GOT3 (cell line): ENCODE data around the gene ATG4B.

ENCODE experiments used
- DNase-seq: peaks from one replicate; lab custom pipeline; 2025; ENCODE audit warnings: mixed read lengths; lab: John Stamatoyannopoulos, UW

ATG4B gene

GRCh38 chr2:241690202-241690717 is 52.8 kb downstream of the ATG4B start:
- no peak for DNase-seq

DNA sequence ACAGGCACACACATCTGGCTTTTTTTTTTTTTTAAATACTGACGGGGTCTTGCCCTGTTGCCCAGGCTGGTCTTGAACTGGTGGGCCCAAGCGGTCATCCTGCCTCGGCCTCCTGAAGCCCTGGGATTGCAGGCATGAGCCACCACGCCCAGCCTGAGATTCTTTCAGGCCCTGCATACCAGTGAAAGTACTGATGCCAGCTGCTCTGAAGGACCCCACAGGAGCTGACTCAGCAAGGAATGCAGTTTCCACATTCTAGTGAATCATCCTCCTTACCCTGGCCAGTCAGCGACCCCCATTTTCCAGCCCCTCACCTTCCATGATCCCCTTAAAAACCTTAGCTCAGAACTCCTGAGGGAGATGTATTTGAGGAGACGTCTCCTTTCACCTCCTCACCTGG is 55.0 kb downstream of the ATG4B start:
- no peak for DNase-seq

- no peak for DNase-seq
Observed at GRCh38 chr2:241695651-241696050, 58.2 kb downstream of the ATG4B start.

DNA sequence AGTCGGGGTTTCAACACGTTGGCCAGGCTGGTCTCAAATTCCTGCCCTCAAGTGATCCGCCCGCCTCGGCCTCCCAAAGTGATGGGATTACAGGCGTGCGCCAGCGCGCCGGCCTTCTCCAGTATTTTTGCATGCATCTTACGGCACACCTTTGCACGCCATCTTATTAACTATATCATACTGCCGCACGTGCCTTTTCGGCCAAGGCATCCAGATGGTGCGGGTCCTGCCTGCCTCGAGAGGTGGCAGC is 63.6 kb downstream of the ATG4B start:
- DNase-seq, result no peak

DNA sequence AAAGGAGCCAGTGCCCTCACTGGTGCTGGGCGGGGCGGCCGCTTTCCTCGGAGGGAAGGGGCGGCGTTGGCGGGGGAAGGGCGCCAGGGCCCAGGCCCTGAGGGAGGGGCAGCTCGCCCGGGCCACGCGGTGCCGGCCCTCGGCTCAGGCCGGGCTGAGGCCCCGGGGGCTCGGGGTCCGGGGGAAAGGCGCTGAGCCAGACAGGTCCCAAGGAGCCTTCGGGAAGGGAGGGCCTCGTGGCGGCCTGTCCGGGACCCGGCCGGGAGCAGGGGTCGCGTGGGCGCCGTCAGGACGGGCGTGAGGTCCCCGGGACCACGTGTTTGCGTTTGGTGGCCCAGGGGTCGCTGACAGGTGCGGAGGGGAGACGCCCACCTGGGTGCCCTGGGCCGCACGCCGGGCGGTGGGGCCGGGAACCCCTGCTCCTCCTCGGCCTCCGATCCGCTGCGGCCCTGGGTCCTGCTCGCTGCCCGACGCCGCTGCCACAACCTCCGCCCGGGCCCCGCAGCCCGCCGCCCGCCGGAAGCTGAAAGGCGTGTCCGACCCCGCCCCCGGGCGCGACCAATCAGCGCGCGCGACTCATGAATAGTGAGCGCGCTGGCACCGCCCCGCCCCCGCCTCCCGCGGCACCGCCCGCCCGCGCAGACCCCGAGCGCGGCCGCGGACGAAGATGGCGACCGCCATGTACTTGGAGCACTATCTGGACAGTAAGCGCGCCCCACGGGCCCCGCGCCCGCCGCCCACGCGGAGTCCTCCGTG is 64.1 kb downstream of the ATG4B start, which contains the start of gene ING5:
Gene ING5 (plus strand): TSS at position 641 of the 756 bp plus-strand sequence. CDS start 27 bp downstream, at position 668.
- peak; percentile 85 for DNase-seq

GRCh38 chr2:241702155-241703031 is 64.9 kb downstream of the ATG4B start:
- DNase-seq, result peak; percentile 55

DNA sequence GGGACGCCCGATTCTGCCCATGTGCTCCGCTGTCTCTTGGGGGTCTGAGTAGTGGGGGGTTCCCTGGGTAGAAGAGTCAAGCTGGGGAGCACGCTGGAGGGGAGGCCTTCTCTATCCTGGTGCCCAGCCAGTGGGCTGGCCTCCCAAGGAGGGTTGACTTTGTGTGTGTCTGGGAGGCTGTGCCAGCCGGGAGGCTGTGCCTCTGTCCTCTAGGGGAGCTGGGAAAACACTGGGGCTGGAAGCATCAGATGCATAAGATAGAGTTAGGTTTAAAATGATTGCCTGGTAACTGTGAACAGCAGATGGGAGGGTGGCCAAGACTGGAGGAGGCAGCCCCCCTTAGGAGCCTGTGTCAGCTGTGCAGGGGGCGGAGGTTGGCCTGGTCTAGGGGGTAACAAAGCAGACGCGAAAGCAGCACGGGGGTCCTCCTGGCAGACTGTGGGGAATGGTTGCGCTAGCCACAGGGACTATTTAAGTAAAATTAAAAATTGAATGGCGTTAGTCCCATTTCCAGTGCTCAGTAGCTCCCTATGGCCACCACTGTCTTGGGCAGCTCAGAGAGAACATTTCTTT is 65.6 kb downstream of the ATG4B start:
- DNase-seq, result no peak

DNA sequence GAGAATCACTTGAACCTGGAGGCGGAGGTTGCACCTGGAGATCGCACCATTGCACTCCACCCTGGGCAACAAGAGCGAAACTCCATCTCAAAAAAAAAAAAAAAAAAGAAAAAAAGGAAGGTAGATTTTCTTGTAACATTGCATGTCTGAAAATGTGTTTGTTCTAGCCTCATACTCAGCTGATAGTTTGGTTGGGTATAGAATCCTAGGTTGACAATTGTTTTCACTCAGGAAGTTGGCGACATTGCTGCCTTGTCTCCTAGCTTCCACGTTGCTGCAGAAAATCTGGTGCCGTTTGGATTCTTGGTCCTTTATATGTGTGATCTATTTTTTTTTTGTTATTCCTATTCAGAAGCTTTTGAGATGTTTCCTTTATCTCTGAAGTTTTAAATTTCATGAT is 69.0 kb downstream of the ATG4B start:
- DNase-seq, result no peak

DNA sequence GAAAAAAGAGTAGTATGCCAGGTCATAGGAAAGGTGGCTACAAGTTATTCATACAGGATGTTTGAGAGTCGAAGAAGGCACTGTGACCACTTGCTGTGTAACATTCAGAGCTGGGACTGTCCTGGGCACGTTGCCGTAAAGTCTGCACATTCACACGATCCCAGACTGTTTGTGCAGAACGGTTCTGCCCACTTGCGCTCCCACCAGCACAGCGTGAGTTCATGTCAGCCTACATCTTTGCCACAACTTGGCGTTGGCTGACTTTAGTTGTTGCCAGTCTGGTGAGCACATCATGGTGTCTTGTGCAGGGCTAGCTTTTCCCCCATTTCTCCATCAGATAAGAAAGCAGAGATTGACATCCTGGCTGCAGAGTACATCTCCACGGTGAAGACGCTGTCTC is 71.4 kb downstream of the ATG4B start:
- DNase-seq, result no peak

DNA sequence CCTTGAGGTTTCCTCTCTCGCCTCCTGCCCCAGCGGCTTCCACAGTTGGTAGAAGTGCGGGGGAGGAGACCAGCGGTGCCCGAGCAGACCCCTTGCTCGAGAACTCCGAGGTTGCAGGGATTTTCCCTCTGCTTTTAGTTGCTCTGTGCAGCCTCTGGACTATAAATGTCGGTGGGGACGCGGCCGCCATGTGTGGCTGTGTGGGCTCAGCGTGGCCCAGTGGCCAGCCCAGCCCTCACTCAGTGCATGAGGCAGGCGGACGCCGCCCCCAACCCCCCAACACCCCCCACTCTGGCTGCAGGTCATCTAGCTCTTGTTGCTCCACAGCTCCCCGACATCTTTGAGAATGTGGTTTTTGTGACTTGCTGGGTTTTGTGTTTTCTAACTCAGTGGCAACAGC is 81.6 kb downstream of the ATG4B start:
- no peak for DNase-seq

- no peak for DNase-seq
Observed at GRCh38 chr2:241720099-241720498, 82.6 kb downstream of the ATG4B start.

- DNase-seq, result no peak
Observed at GRCh38 chr2:241720560-241720959, 83.1 kb downstream of the ATG4B start.

GRCh38 chr2:241721852-241722251 is 84.4 kb downstream of the ATG4B start:
- DNase-seq, result no peak

GRCh38 chr2:241722896-241723454 is 85.5 kb downstream of the ATG4B start:
- no peak for DNase-seq
